HG03175 (cell line): Measurements from ENCODE around the gene SYCE3.
"Not testable (repeated sequence)": the region's sequence is repeated elsewhere in the genome, so short reads cannot be mapped to it uniquely, and the experiment has no call there.

Source experiments
- ATAC-seq: cut with Tn5 transposase; IDR thresholded peaks from one replicate; pipeline ENCODE4 v1.9.1; 2021; ENCODE audit warnings: mild to moderate bottlenecking, moderate library complexity; ENCODE audit not compliant: unreplicated experiment

Gene SYCE3

DNA sequence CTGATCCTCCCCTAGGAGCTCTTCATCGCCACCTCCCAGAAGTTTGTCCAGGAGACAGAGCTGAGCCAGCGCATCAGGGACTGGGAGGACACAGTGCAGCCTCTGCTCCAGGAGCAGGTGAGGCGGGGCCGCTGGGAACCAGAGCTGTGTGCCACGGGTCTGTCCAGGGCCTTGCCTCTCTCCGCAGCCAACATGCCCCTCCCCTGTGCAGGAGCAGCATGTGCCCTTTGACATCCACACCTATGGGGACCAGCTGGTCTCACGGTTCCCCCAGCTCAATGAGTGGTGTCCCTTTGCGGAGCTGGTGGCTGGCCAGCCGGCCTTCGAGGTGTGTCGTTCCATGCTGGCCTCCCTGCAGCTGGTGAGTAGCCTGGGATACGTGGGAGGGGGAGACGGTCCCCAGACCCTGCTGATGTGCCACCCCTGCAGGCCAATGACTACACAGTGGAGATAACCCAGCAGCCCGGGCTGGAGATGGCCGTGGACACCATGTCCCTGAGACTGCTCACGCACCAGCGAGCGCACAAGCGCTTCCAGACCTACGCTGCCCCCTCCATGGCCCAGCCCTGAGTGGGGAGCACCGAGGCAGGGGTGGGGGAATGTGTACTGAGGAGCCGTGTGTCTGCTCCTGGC lies 39.8 kb downstream of the SYCE3 start:
- ATAC-seq = no peak

DNA sequence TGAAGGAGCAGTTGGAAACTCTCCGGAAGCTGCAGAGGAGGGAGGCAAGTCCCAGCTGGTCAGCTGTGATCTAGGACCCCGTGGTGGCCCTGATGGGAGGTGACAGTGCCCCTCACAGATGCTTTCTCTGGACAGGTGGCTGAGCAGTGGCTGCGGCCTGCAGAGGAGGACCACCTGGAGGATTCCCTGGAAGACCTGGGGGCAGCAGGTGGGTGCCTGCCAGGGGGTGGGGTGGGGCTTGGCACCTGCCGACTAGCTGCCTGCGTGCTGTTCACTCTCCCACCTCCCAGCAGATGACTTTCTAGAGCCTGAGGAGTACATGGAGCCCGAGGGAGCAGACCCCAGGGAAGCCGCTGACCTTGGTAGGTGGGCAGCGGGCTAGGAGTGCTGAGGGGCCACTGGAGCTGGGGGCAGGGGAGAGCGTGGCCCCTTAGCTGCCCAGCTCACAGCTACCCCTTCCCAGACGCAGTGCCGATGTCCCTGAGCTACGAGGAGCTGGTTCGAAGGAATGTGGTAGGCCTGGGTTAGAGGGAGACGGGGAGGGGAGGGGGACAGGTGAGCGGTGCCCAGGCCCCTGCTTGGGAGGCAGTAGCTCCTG lies 40.4 kb downstream of the SYCE3 start:
- no peak for ATAC-seq

DNA sequence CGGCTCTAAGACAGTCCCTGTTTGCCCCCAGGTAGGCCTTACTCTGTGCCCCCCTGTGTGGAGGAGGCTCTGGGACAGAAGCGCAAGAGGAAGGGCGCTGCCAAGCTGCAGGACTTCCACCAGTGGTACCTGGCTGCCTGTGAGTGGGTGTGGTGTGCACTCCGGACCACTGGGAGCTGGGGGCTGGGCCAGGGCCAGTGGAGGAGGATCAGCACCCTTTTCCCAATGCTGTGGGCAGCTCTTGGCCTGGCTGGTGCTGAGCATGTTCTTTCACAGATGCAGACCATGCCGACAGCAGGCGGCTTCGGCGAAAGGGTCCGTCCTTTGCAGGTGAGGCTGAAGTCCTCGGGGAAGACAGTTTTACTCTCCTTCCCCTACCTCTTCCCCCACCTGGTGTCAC lies 41.0 kb downstream of the SYCE3 start:
- ATAC-seq = no peak

DNA sequence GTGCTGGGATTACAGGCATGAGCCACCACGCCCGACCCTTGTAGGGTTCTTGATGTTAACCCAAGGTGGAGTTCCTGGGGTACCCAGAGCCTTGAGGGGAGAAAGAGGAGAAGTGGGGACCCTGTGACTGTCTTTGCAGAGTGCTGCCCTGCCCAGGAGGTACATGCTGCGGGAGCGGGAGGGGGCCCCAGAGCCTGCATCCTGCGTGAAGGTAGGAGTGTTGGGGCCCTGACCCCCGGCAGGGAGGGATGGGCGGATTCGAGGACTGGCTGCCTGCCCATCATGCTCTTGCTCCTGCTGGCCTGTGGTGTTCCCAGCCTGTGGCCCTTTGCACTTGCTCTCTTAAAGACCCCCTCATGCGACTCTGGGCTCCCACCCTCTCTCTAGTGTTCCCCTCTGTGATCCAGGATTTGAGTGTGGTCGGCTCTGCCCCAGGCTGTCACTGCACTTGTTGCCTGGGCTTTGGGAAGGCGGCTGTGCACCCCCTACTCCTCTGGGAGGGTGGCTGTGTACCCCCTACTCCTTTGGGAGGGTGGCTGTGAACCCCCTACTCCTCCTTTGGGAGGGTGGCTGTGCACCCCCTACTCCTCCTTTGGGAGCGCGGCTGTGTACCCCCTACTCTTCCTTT lies 41.8 kb downstream of the SYCE3 start:
- ATAC-seq = no peak

DNA sequence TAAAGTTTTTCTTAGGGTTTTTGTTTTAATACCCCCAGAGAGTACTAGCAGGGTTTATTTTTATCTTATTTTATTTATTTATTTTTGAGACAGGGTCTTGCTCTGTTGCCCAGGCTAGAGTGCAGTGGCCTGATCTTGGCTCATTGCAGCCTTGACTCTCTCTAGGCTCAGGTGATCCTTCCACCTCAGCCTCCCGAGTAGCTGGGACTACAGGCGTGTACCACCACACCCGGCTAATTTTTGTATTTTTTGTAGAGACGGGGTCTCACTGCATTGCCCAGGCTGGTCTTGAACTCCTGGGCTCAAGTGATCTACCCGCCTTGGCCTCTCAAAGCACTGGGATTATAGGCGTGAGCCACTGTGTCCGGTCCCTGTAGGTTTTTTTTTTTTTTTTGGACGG lies 42.5 kb downstream of the SYCE3 start:
- ATAC-seq = not testable (repeated sequence)

DNA sequence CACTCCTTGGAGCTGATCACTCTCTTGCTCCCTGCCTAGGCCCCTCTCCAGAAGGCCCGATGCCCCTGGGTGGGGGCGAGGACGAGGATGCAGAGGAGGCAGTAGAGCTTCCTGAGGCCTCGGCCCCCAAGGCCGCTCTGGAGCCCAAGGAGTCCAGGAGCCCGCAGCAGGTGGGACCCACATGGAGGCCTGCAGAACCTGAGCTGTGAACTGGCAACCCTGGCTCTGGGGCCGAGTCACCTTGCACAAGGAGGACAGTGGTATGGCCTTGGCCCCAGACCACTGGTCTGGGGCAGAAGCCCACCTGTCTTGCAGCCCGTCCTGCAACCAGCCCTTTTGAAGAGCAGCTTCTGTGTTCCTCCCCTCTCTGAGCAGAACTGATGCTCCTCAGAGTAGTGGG lies 43.6 kb downstream of the SYCE3 start:
- no peak for ATAC-seq

DNA sequence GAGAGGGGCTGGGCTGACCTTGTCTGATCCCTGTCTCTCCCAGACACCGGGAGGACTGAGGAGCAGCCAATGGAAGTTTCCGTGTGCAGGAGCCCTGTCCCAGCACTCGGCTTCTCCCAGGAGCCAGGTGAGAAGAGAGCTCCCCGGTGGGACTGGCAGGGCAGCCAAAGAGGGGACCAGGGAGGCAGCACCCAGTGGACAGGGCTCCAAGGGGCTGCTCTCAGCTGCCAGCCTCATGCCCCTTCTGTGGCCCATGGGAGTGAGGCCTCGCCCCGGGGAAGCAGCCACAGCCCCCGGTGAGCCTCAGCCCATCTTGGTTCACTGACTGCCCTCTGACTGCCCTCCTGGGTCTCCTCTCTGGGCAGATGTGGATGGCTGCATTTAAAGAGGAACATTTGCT lies 44.1 kb downstream of the SYCE3 start:
- ATAC-seq = no peak

DNA sequence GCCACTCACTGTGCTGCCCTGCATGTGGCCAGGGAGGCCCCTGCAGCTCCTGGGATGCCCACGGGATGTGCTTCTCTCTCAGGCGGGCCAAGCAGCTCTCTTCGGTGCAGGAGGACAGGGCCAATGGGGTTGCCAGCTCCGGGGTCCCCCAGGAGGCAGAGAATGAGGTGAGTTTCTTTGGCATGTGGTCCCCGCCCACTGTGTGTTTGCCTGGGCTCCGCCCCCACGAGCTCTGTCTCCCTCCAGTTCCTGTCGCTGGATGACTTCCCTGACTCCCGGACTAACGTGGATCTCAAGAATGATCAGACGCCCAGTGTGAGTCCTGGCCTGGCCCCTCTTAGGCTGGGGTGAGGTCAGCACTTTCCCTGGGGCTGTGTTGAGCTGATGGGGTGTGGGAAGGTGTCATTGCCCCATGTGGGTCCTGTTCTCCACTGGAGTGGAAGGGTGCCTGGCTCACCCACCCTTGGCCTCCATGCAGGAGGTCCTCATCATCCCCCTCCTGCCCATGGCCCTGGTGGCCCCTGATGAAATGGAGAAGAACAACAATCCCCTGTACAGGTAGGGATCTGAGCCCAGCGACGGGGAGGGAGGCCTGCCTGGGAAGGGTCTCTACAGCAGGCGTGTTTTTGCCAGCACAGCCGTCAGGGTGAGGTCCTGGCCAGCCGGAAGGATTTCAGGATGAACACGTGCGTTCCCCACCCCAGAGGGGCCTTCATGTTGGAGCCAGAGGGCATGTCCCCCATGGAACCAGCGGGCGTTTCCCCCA lies 45.0 kb downstream of the SYCE3 start:
- ATAC-seq = no peak

DNA sequence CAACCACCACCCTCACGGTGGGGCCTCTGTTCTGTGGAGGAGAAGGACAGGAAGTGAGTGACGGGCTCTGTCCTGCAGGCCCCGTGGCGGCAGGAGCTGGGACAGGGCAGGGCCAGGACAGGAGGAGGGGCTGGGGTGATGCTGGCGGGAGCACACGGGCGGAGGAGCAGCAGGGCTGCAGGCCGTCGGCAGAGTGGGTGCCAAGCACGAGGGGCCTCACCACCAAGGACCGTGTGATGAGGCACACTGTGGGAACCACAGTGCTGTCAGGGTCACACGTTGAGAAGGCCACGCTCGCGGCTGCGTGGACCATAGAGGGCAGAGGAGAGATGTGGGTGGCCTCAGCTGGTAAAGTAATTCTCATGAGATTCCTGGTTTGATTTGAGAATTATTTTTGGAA lies 45.8 kb downstream of the SYCE3 start:
- ATAC-seq = no peak

DNA sequence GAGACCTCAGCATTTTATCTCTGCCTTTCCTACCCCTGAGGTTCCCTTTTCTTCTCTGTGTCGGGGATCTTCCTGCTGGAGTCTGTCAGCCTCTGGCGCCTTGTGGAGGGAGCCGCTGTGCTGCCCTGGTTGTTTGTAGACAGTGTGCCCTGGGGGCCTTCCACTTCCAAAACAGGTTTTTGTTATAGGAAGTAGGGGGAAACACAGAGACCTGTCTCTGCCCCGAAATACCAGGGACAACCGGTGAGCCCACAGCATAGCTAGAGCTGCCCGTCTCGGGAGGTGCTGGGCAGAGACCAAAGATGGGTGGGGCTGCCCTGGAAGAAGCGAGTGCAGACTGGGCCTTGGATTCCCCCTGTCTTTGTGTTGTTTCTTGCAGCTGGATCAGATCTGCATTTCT lies 46.7 kb downstream of the SYCE3 start:
- no peak for ATAC-seq

DNA sequence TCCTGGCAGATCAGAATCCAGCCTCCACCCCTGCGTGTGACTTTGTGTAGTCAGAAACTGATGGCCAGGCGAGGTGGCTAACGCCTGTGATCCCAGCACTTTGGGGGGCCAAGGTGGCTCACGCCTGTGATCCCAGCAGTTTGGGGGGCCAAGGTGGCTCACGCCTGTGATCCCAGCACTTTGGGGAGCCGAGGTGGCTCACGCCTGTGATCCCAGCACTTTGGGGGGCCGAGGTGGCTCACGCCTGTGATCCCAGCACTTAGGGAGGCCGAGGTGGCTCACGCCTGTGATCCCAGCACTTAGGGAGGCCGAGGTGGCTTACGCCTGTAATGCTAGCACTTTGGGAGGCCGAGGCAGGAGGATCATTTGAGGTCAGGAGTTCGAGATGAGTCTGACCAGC lies 49.5 kb downstream of the SYCE3 start:
- no peak for ATAC-seq

DNA sequence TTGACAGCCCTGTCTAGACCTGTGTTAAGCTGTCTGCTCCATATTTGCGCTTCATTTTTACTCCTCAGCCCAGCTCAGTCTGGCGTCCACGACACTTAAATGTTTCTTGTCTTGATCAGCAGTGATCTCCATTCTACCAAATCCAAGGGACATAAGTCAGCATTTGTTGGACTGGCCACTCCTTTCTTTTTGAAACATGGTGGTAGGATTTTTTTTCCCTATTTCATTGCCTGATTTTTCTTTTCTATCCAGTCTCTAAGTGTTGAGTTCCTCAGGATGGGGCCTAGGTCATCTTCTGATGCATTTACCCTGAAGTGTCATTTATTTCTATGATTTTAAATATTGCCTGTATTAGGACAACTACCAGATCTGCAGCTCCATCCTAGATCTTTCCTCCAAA lies 53.8 kb downstream of the SYCE3 start:
- no peak for ATAC-seq

DNA sequence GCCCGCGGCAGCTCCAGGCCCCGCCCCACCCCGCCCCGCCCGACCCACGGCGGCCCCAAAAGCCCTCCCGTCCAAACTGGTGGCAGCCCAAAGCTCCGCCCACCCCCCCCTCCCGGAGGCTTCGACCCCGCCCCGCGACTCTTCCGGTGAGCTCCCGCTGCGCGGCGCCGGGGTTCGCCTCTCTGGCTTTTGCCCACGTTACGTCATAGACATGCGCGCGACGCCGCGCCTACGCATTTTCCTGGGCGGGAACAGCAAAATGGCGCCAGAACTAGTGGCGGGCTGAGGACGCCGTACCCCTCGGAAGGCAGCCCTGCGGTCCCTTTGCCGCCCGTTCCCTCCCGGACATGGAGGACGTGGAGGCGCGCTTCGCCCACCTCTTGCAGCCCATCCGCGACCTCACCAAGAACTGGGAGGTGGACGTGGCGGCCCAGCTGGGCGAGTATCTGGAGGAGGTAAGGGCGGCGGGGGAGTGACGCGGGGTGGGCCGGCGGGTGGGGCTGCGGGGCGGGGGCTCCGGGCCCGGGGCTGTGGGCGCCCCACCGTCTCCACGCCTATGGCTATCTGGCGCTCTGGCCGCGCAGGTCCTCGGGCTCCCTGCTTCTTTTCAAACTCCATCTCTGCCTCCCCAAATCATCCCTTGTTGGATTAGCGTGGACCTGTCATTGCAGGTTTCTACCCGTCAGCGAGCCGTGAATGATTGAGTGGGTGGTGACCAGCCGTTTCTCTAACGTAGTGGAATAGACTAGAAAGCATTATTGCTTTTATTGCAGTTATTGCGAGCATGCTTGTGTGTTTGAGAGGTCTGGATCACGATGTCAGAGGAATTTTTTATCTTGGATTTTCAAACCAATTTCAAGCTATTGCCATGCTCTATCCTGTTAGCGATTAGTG lies 54.5 kb downstream of the SYCE3 start, which contains the start of gene NCAPH2:
NCAPH2 (plus strand) TSS at position 234 of the 894 bp plus-strand sequence; CDS start at position 348, 114 bp downstream.
- peak; percentile 71 for ATAC-seq

DNA sequence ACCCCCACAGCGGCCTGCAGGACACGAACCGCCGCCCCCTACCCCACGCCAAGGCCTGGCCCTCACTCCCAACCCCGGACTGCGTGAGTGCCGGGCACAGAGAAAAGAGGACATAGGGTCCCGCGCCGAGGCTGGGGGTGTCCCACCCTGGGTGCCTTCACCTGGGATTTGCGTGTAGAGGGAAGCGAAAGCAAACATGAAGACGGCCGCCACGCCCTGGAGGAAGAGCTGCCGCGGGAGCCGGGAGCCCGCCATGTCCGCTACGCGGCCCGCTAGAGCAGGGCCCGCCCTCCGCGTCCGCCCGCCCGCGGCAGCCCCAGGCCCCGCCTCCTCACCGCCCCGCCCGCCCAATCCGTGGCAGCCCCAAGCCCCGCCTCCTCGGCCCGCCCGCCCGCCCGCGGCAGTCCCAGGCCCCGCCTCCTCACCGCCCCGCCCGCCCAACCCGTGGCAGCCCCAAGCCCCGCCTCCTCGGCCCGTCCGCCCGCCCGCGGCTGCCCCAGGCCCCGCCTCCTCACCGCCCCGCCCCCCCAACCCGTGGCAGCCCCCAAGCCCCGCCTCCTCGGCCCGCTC lies 55.2 kb downstream of the SYCE3 start, which contains the start of gene LMF2:
LMF2 (minus strand) TSS at position 282 of the 570 bp plus-strand sequence; CDS start at position 255, 27 bp downstream.
- ATAC-seq = peak; percentile 59

DNA sequence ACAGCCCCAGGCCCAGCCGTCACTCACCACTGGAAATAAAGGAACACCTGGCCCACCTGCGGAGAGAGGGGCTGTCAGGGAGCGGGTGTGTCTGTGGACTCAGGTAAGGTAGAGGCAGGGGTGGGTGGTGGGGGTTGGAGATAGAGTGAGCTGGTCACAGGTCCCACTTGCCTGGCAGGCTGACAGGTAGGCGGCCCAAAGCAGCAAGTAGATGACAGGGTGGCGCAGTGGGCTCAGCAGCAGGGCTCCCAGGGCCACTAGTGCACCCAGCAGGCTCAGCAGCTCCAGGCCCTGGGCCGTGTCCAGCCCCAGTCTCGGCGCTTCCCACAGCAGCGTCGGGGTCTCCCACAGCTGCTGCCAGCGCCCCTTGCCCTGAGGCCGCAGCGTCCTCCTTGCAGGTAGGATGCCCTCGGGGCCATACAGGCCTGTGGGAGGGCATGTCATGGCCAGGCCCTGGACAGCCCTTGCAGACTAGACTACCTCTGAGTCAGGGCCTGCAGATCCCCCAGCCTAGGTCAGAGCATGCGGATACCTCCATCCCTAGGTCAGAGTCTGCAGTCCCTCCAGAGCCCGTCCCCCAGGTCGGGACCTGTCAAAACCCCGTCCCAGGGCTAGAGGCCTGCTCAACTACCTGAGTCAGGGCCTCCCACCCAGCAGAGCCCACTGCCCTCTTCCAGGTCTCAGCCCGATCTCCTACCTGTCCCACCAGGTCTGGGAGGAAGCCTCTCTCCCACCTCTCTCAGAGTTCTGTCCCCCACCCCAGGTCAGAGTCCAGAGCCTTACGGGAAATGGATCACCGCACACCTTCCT lies 55.9 kb downstream of the SYCE3 start:
- no peak for ATAC-seq

DNA sequence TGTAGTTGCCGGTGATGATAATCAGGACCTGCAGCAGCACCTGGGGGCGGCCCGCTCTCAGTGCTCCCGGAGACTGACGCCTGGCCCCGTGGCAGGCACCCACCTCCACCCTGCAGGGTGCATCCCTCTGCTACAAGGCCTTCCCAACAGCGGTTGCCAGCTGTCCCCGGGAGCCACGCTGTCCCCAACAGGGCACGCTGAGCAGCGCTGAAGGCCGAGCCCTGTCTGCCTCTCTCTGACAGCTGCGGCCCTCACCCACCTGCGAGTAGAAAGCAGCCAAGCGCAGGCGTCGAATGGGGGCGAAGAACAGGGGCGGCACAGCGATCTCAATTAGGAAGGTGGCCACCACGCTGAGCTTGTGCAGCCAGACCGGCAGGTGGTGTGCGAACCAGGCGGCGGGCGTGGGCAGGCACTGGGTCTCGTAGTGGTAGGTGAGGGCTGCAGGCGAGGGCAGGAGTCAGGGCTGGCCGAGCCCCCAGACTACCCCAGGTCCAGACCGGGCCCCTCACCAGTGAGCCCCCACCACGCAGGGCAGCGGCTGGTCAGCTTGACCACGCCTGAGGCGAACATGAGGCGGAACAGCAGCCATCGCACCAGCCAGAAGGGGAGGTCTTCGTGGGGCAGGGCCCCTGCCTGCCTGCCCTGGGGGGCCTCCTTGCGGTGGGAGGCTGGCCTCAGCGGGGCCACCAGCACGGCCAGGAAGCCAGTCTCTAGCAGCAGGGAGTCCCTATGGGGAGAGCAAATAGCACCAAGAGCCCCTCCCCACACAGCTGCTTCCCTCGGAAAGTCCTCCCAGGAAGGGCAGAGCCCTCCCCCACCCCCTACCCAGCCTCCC lies 56.7 kb downstream of the SYCE3 start:
- no peak for ATAC-seq

DNA sequence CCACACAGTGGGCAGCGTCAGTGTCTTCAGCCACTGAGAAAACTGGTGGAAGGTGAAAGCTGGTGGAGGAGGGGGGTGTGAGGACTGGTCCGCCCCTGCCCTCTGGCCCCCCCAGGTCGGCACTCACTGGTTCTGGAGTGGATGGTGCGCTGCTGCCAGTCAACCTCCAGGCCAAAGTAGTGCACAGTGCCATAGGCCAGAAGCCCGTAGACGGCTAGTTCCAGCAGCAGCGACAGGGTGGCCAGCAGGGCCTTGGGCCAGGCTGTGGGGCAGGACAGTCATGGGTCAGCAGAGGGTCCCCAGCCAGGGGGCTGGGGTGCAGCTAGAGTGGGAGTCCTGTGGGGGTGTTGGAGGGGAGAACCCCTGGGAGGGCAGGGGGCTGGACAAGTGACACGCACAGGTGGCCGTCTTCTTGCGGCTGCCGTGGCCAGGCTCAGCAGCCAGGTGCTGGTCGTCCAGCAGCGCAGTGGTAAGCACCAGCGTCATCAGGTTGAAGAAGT lies 57.4 kb downstream of the SYCE3 start:
- ATAC-seq = no peak
